Measurements from ENCODE around the gene ZNF236.

- TF ChIP-seq TAF1 (conservative IDR thresholded peaks at IDR 0.05) (no peak), HNF4G (IDR thresholded peaks at IDR 0.05) (no peak), CTCF (IDR thresholded peaks at IDR 0.05; ENCODE audit: low read depth, low read length, missing input control) (no peak), SP1 (IDR thresholded peaks at IDR 0.05) (no peak), FOXA1 (IDR thresholded peaks at IDR 0.05) (no peak), MAX (IDR thresholded peaks at IDR 0.05) (no peak), GABPA (IDR thresholded peaks at IDR 0.05 in 1 of 2, conservative IDR thresholded peaks at IDR 0.05 in 1 of 2) (no peak), ZBTB33 (IDR thresholded peaks at IDR 0.05) (no peak), RAD21 (IDR thresholded peaks at IDR 0.05) (no peak), RXRA (IDR thresholded peaks at IDR 0.05) (no peak), ATF3 (IDR thresholded peaks at IDR 0.05) (no peak), JUND (IDR thresholded peaks at IDR 0.05) (no peak), REST (IDR thresholded peaks at IDR 0.05) (no peak), YY1 (IDR thresholded peaks at IDR 0.05) (no peak)
These were observed 176.7 kb downstream of the ZNF236 start for GRCh38 chr18:76999077-76999476.

Measured in liver (tissue), 3 donors.